Measurements from ENCODE around the gene OR8B4.
"Not testable (repeated sequence)": the region's sequence is repeated elsewhere in the genome, so short reads cannot be mapped to it uniquely, and the experiment has no call there.

The OR8B4 gene, protein sequence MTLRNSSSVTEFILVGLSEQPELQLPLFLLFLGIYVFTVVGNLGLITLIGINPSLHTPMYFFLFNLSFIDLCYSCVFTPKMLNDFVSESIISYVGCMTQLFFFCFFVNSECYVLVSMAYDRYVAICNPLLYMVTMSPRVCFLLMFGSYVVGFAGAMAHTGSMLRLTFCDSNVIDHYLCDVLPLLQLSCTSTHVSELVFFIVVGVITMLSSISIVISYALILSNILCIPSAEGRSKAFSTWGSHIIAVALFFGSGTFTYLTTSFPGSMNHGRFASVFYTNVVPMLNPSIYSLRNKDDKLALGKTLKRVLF

DNA sequence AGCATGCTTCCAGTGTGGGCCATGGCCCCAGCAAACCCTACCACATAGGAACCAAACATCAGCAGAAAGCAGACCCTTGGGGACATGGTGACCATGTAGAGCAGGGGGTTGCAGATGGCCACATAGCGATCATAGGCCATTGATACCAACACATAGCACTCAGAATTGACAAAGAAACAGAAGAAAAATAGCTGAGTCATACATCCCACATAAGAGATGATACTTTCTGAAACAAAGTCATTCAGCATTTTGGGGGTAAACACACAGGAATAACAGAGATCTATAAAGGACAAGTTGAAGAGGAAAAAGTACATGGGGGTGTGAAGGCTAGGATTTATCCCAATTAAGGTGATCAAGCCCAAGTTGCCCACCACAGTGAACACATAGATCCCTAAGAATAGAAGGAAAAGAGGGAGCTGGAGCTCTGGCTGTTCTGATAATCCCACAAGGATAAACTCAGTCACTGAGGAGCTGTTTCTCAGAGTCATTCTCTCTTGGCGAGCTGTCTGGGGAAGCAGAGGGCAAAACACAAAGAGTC lies at the start of gene OR8B4:
OR8B4 (minus strand) TSS at position 488 of the 538 bp plus-strand sequence; CDS start at position 488, 0 bp downstream.
- no peak for DNase-seq

DNA sequence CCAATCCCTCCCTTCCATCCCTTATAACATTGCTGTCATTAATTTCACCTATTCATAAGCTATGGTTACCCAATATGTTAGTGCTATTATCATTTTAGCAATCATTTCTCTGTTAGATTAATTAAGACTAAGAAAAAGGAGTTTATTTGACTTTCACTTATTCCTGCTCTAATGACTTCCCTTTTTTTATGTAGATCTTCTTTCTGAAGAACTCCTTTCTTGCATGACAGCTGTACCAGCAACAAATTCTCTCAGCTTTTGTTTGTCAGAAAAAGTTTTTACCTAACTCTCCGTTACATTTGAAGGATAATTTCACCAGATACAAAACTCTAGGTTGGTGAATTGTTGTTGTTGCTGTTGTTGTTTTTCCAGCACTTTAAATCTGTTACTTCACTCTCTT lies 49.4 kb upstream of the OR8B4 start:
- no peak for DNase-seq

DNA sequence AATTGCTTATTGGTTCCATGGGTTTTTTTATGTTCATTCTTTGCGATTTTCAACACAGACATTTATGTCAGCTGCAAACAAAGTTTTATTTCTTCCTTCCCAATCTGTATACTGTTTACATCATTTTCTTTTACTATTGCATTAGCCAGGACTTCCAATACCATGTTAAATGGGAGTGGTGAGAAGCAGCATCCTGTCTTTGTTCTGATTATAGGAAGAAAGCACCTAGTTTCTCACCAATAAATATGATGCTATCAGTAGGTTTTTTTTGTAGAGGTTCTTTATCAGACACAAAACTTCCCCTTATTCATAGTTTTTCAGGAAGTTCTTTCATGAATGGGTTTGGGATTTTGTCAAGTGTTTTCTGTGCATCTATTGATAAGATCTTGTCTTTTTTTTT lies 48.8 kb upstream of the OR8B4 start:
- no peak for DNase-seq

DNA sequence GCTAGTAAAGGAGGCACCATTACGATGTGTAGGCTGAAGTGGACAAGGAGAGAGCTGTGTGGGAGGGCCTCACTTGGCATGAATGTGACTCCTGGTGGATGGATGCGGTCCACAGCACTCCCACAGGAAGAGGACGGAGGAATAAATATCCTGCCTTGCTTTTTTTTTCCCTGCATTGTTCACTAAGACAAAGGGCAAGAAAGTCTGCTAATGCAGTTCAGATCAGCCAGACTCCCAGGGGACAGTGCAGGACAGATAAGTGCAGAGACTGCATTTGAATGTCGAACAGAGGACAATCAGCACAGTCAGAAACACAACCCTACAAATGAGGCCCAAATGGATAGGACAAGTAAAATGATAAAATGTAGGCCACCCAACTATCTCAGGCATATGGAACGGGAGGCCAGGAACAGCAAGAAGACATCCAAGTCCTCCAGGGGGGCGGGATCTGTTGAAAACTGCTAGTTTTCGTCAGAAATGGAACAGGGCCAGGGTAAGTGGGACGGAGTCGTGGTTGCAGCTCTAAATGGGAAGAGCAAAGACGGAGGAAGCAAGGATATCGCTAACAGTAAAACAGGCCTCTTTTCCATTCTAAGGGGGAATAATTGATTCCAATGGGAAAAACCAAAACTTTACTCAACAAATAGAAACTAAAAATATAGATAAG lies 46.0 kb upstream of the OR8B4 start:
- DNase-seq = no peak

DNA sequence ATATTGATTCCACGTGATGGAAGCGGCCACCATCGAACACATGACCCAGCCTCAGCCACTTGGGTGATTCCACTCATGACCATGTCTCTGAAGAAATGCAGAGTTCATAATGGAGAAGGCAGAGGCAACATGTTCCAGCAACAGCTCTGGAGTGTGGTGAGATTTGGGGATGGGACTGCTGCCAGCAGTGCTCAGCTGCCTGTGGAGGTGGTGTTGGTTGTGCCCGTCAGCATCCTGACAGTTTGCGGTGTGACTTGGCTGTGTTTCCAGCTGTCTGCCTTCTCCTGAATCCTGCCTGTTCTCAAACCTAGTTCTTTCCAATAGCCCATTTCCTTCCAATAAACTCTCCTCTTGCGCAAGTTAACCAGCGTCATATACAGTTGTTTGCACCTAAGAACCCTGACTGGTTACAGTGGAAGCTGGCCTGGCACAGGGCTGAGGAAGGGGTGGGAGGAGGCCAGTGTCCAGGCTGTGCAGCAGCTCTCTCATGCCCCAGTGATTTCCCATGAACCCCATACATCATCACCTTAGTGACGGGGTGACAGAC lies 42.8 kb upstream of the OR8B4 start:
- DNase-seq = no peak

DNA sequence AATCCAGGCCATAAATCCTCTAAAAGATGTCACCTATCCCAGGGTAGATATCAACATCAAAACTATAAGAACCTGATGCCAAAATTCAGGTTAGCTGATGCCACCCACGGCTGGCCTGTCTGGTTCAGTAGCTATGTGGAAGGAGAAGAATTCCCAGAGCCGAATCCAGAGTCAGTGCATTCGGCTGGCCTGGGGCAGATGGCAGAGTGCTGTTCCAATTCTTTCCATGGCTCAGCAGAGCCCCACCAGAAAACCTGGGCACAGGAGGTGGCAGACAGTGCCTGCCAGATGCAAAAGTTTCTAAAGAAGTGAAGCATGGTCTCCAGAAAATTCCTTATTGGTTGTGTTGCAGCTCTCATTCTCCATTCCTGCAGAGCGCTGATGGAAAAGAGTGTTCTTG lies 40.7 kb upstream of the OR8B4 start:
- no peak for DNase-seq

DNA sequence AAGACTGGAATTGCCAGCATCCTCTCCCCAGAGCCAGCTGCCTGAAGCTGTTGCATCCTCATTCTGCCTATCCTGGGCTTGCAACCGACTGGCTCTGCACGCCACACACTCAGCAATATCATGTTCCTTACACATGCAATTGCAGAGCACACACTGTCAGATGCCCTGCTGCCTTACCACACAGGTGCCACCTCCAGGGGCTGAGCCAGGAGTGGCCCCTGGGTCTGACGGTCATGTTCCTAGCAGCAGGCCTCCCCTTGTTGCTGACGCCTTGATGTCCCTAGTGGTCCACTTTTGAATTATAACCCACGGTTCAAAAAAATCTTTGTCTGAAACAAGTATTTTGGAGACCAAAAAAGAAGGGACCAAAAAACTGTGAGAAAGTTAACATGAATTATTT lies 39.3 kb upstream of the OR8B4 start:
- DNase-seq = no peak

DNA sequence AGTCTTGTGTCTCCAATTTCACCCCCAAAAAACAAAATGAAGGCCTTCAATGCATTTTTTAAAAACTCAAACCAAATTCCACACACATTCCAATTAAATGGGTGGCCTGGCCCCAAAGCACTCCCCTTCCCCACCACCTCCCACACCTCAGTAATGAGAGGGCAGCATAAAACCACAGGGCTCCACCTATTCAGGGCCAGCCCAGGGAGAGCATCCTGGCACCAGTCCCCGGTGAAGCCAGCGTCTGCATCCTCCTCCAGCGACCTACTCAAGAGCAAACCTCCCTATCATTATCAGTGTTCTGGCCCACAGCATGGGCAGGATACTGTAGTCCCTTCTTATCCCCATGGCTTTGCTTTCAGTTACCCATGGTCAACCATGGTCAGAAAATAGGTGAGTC lies 38.7 kb upstream of the OR8B4 start:
- DNase-seq = no peak

DNA sequence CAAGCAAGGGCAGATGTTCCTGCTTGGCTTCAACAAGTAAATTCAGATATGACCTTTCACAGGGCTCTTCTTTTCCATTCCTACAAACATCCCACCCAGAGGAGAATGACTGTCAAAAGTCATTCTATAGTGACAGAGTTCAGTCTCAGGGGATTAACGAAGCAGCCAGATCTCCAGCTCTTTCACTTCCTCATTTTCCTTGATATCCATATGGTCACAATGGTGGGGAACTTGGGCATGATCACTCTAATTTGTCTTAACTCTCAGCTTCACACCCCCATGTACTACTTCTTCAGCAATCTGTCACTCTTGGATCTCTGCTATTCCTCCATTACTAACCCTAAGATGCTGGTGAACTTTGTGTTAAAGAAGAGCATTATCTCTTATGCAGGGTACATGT lies 35.8 kb upstream of the OR8B4 start:
- DNase-seq = no peak

DNA sequence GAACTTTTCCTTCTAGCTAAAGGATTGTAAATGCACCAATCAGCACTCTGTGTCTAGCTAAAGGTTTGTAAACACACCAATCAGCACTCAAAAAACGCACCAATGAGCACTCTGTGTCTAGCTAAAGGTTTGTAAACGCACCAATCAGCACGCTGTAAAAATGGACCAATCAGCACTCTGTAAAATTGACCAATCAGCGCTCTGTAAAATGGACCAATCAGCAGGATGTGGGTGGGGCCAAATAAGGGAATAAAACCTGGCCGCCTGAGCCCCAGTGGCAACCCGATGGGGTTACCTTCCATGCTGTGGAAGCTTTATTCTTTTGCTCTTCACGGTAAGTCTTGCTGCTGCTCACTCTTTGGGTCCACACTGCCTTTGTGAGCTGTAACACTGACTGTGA lies 34.7 kb upstream of the OR8B4 start:
- DNase-seq = not testable (repeated sequence)

DNA sequence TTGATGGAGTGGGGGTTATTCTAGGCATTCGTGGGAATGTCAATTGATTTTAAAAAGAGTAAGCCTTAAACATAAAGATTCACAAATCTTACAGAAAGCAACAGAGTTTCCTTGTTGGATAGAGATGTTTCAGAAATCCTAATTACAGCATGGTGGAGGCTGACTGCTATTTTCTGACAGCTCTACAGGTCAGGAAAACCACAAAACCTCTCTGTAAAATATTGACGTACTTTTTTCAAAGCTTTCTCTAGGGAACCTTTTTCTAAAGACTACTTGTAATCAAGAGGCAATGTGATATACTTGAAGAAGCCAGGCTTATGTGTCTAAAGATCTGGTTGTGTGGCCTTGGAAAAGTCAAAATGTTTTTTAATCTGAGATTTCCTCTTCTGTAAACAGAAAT lies 29.9 kb upstream of the OR8B4 start:
- no peak for DNase-seq

DNA sequence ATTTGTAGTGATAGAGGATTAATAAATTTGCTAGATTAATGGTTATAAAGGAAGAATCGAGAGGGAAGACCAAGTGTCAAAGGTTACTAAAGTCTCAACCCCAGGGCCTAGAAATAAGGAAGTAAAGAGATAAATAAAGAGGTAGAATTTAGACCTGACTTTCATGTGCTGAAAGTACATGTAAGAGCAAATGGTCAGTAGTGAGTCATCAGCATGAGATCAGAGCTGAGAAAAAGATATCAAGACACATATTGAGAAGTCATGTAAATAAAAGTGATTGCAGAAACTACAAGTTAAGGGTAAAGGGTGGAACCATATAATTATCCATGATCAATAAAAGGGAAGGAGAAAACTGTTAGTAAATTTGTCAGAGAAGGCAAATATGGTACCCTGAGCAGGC lies 22.2 kb upstream of the OR8B4 start:
- no peak for DNase-seq

DNA sequence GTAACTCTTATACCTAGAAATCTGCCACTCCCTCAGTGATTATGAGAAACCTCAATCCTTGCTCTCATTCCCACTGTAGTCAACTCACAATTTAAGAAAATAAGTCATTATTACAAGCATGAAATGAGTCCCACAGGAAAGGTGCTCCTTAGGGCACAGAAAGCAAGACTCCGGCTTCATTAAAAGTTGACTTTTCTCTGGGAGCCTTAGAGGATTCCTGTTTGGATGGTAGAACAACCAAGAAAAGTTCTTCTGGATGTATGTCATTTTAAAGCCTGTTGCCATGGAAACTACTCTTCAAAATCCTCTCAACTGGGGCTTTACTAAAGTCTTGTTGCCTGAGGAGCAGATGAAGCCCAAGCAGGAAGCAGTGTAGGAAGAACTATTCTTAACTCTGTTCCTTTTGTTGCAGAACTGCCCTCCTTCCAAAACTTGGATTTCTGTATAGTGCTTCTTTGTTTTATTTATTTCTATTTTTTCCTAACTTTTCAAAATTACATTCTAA lies 21.0 kb upstream of the OR8B4 start, which contains the start of gene OR8B8:
OR8B8 (minus strand) TSS at position 51 of the 505 bp plus-strand sequence. CDS start 4,611 bp downstream, outside the sequence.
- no peak for DNase-seq

DNA sequence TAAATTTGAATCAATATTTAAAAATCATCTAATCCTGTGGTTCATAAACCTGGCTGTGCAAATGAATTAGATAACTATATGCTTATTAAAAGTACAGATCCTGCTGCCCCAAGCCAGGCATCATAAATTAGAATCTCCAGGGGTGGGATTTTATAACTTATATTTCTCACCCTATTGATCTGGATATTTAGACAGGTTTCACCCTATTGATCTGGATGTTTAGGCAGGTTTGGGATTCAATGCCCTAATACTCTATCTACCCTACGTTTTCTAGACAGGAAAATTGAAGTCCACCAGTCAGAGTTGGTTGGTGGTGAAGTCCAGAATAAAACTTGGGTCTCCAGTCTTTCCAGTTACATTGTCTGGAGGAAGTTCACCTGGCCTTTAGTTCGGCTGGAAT lies 18.2 kb upstream of the OR8B4 start:
- DNase-seq = no peak

DNA sequence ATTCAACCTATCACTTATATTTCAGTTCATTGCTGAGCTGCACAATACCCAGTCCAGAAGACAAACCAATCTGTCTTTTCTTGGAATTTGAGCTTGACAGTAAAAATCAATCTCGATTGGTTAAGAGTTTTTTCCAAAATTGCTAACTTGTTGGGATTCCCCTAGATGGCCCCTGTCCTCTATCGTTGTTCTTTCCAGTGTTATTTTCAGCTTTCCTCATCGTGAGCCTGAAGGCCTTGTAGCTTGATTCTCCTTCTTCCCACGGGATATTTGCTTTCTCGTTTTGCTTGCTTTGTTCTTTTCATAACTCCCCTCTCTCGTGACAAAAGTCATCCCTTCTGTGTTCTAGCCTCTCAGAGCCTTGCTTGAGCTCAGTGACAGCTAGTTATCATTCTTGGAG lies 17.8 kb upstream of the OR8B4 start:
- DNase-seq = no peak

DNA sequence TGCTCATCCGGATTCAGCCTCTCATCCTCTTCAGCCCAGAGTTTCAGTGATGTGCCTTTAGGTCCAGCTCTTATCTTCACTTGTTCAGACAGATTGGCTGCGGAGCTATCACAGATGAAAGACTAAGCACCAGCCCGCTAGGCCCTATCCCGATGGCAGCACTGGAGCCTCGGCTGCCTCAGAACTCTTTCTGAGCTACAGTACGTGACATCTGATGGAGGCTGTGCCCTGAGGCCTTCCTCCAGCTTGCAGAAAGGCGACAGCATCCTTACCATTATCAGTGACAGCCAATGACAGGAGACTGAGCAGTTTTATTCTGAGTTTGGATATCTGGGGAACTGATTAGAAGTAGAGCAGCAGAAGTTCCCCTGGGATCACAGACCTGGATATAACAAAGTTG lies 16.8 kb upstream of the OR8B4 start:
- DNase-seq = no peak

DNA sequence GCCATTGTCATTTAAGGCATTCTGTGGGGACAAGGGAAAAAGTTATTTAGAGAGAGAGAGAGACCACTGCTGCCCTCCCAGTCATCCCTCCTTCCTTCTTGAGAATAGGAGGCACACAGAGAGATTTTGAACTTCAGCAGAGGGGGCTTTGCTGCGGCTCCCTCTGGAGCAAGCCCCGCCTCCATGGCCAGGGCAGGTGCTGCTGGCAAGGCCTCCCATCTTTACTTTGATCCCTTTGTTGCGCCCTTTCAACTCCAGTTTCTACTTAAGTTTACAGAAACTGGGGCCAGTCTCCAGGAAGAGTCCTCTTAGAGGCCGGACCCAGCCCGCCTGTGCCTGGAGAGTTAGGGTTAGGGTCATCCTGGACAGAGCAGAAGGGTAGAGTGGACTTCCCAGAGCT lies 16.4 kb upstream of the OR8B4 start:
- DNase-seq = no peak

DNA sequence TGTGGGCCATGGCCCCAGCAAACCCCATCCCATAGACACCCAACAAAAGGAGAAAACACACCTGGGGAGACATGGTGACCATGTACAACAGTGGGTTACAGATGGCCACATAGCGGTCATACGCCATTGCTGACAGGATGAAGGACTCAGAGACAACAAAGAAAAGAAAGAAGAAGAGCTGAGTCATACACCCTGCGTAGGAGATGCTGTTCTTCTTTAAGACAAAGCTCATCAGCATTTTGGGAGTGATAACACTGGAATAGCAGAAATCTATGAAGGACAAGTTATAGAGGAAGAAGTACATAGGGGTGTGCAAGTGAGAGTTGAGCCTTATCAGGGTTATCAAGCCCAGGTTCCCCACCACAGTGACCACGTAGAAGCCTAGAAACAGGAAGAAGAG lies 15.9 kb upstream of the OR8B4 start:
- DNase-seq = no peak

DNA sequence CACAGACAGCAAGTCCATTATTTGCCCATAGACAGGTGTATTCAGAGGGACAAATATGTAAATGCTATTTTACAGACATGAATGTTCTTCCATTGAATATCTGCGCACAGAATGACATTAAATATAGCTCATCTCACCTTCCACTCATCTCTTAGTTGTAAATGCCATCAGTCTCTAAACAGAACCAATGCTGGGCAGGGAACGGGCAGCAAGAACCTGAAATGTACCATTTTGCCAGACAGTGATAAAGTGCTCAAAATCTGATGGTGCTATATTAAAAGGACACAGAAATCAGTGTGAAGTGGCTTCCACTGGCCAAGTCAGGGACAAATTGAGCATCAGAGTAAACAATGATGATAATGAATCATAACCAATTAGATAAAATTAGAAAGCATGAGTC lies 10.0 kb upstream of the OR8B4 start:
- DNase-seq = no peak

DNA sequence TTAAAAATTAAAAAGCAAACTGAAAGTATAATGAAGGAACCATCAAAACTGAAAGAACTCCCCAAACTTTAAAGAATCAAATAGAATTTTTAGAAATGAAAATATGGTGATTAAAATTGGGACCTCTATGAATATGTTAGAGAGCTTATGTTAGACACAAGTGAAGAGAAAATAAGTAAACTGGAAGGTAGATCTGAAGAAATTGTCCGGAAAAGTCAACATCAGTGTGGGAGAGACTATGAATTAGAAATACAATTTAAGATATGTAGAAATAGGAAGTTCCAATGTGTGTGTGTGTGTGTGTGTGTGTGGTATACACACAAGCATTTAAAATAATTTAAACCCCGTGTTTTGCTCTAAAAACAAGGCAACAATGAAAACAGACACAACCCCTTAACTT lies 4.9 kb upstream of the OR8B4 start:
- no peak for DNase-seq

DNA sequence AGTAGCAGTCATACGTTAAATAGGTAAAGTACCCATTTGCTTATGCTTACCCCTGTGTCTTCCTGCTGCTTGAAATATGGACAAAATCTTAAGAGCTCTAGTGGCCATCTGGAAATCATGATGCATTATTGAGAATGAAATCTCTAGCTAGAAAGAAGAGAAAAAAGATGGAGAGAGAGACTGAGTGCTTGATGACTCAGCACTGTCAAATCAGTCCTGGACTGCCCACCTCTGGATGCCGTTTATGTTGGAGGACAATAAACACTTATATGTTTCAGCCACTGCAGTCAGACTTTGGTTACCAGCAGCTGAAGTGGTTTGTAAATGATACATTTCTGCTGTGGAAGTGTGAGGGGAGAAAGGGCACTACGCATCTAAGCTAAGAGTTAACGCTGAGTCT lies 3.6 kb downstream of the OR8B4 start:
- DNase-seq = no peak

DNA sequence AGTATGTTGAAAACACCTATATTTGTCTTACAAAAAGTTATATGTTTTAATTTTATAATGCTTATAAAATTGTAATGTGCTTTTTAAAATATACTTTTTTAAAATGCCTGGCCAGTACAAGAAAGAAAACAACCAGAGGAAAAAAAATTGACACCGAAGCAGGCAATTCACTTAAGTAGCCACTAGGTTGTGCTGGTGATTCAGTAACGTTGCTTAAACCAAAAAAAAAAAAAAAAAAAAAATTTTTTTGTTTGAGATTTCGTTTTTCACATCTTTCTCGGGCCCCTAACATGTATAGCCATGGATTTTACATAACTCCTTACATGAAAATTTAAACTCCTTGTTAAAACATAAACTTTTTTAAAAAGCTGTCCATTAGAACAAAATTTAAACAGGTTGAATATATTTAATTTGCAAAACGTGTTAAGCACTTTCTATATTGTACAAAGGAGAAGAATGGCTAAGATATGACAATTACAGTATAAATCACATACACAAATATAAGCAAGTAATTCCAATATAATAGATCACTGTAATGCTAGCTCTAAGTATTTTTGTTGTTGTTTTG lies 9.2 kb downstream of the OR8B4 start:
- DNase-seq = peak; percentile 30

DNA sequence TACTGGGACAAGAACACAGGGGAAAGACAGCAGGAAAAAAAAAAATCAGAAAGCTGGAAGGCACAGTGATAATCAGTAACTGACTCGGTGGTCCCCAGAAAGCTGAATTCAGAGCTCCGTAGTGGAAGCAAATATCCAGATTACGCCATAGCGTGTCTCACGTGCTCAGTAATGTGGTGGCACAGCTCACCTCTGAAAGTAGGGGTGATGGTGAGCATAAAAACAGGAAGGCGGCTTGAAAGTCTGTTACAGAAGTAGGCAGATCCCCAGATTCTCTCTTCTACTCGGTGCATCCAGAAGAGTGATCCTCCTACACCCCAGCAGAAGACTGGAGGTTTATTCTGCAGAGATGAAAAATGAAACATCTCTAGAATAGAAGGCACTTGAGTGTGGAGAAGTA lies 14.8 kb downstream of the OR8B4 start:
- no peak for DNase-seq

DNA sequence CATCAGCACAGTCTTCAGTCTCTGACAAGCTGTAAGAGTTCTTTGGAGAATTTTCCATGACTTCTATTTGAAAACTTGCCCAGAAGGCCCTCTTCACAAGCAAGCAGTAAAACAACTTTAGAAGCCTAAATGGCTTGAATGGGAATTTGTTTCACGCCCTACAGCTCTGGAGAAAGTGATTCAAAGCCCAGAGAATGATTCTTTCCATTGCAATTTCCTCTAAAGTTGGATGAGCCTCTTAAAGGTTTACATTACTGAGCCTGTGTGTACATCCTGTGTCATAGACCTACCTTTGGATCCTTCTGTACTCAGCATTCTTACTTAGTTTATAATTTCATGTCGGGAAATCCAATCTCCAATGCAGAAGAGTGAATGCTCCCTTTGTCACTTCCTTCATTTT lies 19.1 kb downstream of the OR8B4 start:
- DNase-seq = peak; percentile 24
